GM21367 (cell line): Measurements from ENCODE around the gene GADD45G.

Experiments used
- ATAC-seq: cut with Tn5 transposase; IDR thresholded peaks from one replicate; pipeline ENCODE4 v1.9.1; 2021; ENCODE audit not compliant: unreplicated experiment

Gene GADD45G

DNA sequence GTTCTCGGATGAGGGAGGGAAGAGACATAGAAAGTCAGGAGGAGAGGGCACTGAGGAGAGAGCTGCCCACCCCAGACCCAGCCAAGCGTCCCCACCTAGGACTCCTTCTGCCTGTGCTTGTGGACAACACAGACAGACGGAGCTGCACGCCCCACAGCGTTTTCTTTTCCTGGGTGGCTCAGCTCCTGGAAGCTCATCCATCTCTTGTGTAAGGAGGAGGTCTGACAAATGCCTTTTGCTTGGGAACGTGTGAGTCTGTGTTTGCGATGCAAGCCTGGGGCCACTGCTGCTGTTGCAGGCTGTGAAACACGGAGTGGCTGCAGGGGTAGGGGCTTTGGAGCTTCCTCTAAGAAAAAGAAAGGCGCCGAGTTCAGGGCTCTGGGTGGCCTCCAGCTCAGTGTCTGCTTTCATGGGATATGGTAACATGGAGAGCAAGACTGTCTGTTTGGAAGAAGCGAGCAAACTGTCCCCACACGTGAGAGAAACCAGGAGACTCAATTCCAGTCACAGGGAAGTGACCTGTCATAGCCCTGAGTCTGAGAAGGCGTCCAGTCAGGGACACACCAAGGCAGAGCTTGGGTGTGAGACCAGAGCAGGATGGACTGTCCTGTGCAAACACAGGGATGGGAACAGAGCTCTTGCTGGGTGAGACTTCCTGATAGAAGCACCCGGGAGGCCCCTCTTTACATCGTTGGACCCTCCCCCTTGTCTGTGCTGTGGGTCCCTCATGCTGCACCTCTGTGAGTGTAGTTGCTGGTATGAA, 42.7 kb downstream of the GADD45G start:
- no peak for ATAC-seq

DNA sequence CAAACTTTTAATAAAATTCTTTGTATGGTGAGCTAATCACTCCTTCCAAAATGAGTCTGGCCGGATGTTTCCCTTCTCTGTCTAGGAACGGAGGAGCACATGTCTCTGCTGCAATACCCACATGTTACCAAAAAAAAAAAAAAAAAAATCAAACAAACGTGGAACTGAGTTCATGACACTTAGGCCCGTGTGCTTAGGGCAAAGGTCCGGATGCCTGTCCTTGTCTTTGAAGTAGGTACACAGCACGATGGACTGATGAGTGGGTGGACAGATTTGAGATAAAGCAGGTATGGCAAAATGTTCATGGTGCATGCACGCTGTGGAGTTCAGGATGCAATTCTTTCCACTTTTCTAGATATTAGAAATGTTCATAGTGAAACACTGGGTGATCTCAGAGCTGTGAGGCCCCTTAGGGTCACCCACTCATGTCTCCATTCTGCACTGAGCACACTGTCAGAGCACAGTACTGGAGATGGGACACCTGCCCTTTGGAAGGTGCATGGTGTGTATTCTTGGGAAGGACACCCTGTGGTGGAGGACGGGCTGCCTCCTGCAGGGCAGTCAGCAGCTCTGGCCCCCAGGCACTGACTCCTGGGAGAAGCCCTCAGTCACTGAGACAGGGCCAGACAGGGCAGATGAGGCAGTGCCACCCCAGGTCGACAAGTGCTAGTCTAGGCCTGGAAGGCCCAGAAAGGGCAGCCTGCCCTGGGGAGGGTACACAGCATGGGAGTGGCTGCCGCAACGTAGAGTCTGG, 43.6 kb downstream of the GADD45G start:
- ATAC-seq: no peak

DNA sequence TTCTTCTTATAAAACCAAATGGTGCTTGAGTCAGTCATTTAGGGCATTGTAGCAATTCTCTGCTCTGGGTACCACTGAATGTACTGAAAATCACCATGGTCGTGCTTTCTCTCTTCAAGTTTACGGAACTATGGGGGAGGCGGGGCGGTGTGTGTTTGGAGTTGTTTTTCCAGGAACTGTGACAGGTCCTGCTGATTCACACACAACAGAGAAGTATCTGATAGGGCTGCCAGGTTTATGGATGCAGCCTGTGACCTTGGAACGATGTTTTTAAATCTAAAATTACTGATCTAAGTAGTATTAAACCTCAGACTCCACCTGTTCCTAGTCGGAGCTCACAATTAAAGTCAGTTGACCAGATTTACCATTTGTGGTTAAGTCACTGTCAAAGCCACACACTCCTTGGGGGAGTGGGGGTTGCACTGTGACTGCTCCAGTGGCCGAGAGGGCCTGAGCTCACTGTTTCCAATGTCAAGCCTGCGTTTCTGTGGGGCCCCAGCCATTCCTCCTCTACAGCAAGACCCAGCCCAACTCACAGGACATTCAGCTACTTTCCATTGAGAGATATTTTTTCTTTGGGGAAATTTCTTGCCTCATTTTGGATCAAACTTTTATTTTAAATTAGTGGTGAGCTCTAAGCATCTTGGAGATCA, 44.4 kb downstream of the GADD45G start:
- no peak for ATAC-seq

DNA sequence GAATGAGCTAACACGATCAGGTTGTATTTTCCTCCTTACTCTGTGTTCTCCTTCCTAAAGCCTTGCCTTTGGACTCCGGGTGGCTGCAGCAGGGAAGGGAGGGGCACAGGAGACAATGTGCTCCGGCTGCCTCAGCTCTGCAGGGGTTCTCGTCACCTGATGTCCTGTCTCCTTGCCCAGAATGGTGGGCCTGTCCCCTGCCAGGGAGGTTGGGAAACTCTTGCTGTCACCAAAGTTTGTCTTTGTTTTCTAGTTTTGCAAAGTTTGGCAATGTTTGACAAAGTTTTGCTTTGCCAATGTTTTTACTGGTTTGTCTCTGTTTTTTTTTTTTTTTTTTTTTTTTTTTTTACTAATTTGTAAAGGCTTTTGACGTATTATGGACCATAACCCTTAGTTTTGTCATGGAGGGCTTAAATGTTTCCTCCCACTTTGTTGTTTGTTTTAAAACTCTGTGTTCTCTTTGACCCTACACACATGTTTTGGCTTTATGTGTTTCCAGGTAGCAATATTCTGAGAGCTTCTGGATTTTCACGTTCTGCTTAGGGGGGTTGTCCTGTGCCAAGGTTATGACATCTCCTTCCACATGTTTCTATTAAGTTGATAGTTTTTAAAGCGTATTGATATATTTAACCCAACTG, 49.3 kb downstream of the GADD45G start:
- no peak for ATAC-seq

DNA sequence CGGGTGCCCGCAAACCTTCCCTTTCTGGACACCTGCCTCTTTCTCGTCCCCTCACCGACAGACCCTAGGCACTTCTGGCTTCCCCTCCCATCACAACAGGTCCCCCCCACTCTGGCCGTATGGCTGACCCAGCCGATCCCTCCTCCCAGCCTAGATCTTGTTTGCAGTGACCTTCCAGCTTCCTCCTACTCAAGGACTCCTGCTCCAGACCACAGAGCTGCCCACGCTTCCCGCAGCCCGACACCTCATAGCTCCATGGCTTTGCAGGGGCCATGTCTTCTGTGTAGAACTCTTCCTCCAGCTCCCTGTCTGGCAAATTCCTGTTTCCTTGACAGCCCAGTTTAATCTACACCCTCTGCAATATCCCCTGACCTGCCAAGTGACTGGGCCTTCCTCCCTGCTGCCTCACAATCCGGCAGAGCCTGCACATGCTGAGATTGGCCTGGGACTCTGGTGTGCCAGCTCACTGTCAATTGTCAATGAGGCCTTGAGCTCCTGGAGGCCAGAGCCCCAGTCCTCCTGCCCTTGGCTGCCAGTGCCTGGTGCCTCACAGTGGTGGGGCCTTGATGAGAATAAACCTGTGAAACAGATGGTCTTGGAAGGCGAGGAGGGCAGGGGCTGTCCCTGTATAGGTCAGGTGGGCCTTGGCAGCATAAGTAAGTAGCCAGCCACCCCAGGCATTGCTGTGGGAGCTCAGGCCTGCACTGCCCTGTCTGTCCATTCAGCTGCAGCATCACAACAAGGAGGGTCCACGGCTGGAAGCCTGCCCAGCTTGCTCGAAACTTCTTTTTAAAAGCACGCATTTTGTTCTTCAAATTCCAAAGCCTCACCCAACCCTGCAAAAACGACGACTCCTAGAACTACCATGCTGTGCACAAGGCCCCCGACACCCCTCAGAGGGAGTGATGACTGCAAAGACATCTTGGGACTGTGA, 50.5 kb downstream of the GADD45G start:
- ATAC-seq: no peak
